Measurements from ENCODE around the gene ANKUB1.

ANKUB1 gene

GRCh38 chr3:149813367-149814281 is 21.3 kb upstream of the ANKUB1 start:
- H4K20me1 ChIP-seq (ENCODE audit: control insufficient read depth, insufficient read depth, low read depth, low read length): 0 out of 2 replicates have a peak, but pooled peaks cover 9% of the 10 kb centered on the region
- H3K27me3 ChIP-seq (ENCODE audit: control insufficient read depth, low read length): no peaks in the 10 kb centered on the region
- no peaks in the 10 kb centered on the region for H3K9me3 ChIP-seq (ENCODE audit: control insufficient read depth, insufficient read depth, low read length)
- H3K27ac ChIP-seq (ENCODE audit: low read depth, low read length): peak overlapping the region; percentile 70
- H3F3A ChIP-seq (ENCODE audit: control insufficient read depth, insufficient read depth): no peaks in the 10 kb centered on the region; the same call in 1 of the 2 replicates
- peak overlapping the region; percentile 84 for H3K4me3 ChIP-seq (ENCODE audit: low read length)
- H3K4me1 ChIP-seq (ENCODE audit: control insufficient read depth, low read length): peaks cover 40% of the 10 kb centered on the region
- H3K79me2 ChIP-seq (ENCODE audit: control insufficient read depth, low read length): peaks cover 59% of the 10 kb centered on the region
- H3K9me2 ChIP-seq (replicated peaks; ENCODE audit: control insufficient read depth, low read length): no peaks in the 10 kb centered on the region
- peaks cover 13% of the 10 kb centered on the region; the same call in 1 of the 2 replicates for H3K36me3 ChIP-seq (ENCODE audit: control insufficient read depth, low read length)
- TF ChIP-seq EZH2phosphoT487 (IDR thresholded peaks at IDR 0.05; ENCODE audit: borderline replicate concordance, low read length) (no peak), CTCF (IDR thresholded peaks at IDR 0.05; ENCODE audit: low read depth, low read length, poor library complexity, severe bottlenecking) (no peak)
- peak overlapping the region; percentile 91 for H3K4me2 ChIP-seq (ENCODE audit: low read length)

- Histone ChIP-seq H3K4me2 (ENCODE audit: low read length) (peak within 1 kb of the TSS; percentile 91), H3K9me2 (replicated peaks; ENCODE audit: control insufficient read depth, low read length) (no peaks in the 10 kb centered on the region), H3K27ac (ENCODE audit: low read depth, low read length) (peak within 1 kb of the TSS; percentile 70), H3K79me2 (ENCODE audit: control insufficient read depth, low read length) (peaks cover 51% of the 10 kb centered on the region), H3K9me3 (ENCODE audit: control insufficient read depth, insufficient read depth, low read length) (no peaks in the 10 kb centered on the region), H3K27me3 (ENCODE audit: control insufficient read depth, low read length) (no peaks in the 10 kb centered on the region), H3F3A (ENCODE audit: control insufficient read depth, insufficient read depth) (no peaks in the 10 kb centered on the region; the same call in 1 of the 2 replicates), H3K36me3 (ENCODE audit: control insufficient read depth, low read length) (peaks cover 9% of the 10 kb centered on the region; the same call in 1 of the 2 replicates), H3K4me1 (ENCODE audit: control insufficient read depth, low read length) (peaks cover 47% of the 10 kb centered on the region), H3K4me3 (ENCODE audit: low read length) (peak within 1 kb of the TSS; percentile 84), H4K20me1 (ENCODE audit: control insufficient read depth, insufficient read depth, low read depth, low read length) (0 out of 2 replicates have a peak, but pooled peaks cover 9% of the 10 kb centered on the region)
- TF ChIP-seq EZH2phosphoT487 (IDR thresholded peaks at IDR 0.05; ENCODE audit: borderline replicate concordance, low read length) (no peak), CTCF (IDR thresholded peaks at IDR 0.05; ENCODE audit: low read depth, low read length, poor library complexity, severe bottlenecking) (no peak)
These were observed 20.4 kb upstream of the ANKUB1 start, which contains the start of gene RNF13 for GRCh38 chr3:149812606-149813366. Gene RNF13 (plus strand): TSS chr3:149813215. CDS start chr3:149846027, 32,812 bp downstream.

- H3K9me2 ChIP-seq (replicated peaks; ENCODE audit: control insufficient read depth, low read length): no peaks in the 10 kb centered on the region
These were observed 19.8 kb upstream of the ANKUB1 start for GRCh38 chr3:149812165-149812605.

More at GRCh38 chr3:149812165-149812605, 19.8 kb upstream of the ANKUB1 start:
- 0 out of 2 replicates have a peak, but pooled peaks cover 9% of the 10 kb centered on the region for H4K20me1 ChIP-seq (ENCODE audit: control insufficient read depth, insufficient read depth, low read depth, low read length)
- peak overlapping the region; percentile 70 for H3K27ac ChIP-seq (ENCODE audit: low read depth, low read length)
- peaks cover 6% of the 10 kb centered on the region; the same call in 1 of the 2 replicates for H3K36me3 ChIP-seq (ENCODE audit: control insufficient read depth, low read length)
- H3F3A ChIP-seq (ENCODE audit: control insufficient read depth, insufficient read depth): no peaks in the 10 kb centered on the region; the same call in 1 of the 2 replicates
- peak overlapping the region; percentile 91 for H3K4me2 ChIP-seq (ENCODE audit: low read length)
- peak overlapping the region; percentile 84 for H3K4me3 ChIP-seq (ENCODE audit: low read length)
- H3K9me3 ChIP-seq (ENCODE audit: control insufficient read depth, insufficient read depth, low read length): no peaks in the 10 kb centered on the region
- TF ChIP-seq EZH2phosphoT487 (IDR thresholded peaks at IDR 0.05; ENCODE audit: borderline replicate concordance, low read length) (no peak), CTCF (IDR thresholded peaks at IDR 0.05; ENCODE audit: low read depth, low read length, poor library complexity, severe bottlenecking) (no peak)
- H3K79me2 ChIP-seq (ENCODE audit: control insufficient read depth, low read length): peaks cover 45% of the 10 kb centered on the region
- H3K27me3 ChIP-seq (ENCODE audit: control insufficient read depth, low read length): no peaks in the 10 kb centered on the region
- peaks cover 48% of the 10 kb centered on the region for H3K4me1 ChIP-seq (ENCODE audit: control insufficient read depth, low read length)

Measured in DOHH2 (cell line).